ENCODE results near the gene GHR.

GHR gene

GRCh38 chr5:42516282-42517042 lies 93.2 kb downstream of the GHR start:
- no peak for DNase-seq (ENCODE audit: low read depth, low spot score)

DNA sequence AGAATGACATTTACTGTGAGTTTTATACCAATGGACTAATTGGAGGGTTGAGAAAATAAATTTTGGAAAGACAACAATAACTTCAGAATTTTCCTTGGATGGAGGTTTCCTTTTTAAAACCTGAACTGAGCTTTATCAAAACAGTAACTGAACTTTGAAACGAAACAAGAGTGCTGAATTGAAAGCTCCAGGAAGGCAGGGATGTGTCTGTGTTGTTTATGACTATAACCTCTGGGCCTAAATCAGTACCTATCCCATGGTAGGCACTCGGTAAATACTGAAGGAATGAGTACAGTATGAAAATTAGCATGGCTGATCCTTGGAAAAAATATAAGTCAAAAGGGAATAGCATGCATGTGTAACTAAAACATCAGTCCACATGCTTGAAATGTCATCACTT lies 93.9 kb downstream of the GHR start:
- DNase-seq (ENCODE audit: low read depth, low spot score) = no peak

GRCh38 chr5:42518595-42519221 lies 95.5 kb downstream of the GHR start:
- DNase-seq (ENCODE audit: low read depth, low spot score) = no peak

GRCh38 chr5:42520203-42520602 lies 97.0 kb downstream of the GHR start:
- DNase-seq (ENCODE audit: low read depth, low spot score) = no peak

DNA sequence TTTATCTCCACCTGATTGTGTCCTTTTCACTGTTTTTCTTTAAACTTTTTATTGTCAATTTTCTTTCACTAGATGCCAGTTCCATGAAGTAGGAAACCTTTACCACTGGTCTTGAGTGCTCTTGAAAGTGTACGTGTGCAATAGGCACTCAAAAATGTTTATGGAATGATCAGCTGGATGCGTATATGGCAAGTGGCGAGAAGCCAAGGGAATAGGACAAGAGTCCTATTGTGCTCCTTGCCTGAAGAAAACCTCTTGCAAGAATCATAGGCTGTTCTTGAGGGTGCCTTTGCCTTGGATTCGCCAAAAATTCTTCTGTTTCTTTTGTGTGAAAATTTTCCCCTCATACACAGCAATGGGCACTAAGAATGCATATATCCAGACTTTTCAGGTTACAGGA lies 97.7 kb downstream of the GHR start:
- no peak for DNase-seq (ENCODE audit: low read depth, low spot score)

- no peak for DNase-seq (ENCODE audit: low read depth, low spot score)
Measured at GRCh38 chr5:42521406-42521805, 98.2 kb downstream of the GHR start.

DNA sequence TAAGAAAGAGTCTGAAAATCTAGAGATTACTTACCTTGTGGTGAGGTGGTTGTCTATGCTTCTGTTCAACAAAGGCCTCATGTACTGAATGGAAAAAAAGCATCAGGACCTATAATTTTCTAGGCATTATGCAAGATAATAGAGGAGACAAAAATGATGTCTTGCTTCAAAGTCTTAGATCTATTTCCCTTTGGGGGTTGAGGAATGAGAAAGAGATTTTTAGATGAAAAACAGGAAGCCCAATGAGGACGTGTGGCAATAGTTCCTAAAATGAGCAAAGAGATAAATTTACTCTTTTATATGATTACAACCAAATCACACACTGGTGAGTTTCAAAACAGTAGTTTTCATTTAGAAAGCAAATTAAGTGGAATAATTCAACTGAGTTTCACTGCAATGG lies 99.5 kb downstream of the GHR start:
- DNase-seq (ENCODE audit: low read depth, low spot score) = no peak

GRCh38 chr5:42526179-42526578 lies 102.9 kb downstream of the GHR start:
- DNase-seq (ENCODE audit: low read depth, low spot score) = no peak

- no peak for DNase-seq (ENCODE audit: low read depth, low spot score)
Measured at GRCh38 chr5:42531611-42532010, 108.4 kb downstream of the GHR start.

DNA sequence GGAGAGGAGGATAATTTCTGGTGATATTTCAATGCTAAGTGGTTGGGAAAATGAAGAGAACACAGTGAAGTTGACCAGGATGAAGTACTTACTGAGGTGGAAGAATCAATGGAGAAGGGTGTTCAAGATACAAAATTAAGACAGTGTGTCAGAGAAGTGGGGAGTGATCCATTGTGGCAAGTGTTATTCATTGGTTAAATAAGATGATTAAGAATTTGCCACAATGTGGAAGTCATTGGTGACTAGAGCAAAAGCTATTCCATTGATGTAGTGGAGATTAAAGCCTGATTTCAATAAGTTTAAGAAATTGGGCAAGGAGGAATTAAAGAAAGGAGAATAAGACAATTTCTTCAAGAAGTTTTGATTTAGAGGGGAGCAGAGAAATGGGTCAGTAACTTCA lies 118.9 kb downstream of the GHR start:
- no peak for DNase-seq (ENCODE audit: low read depth, low spot score)

- no peak for DNase-seq (ENCODE audit: low read depth, low spot score)
Measured at GRCh38 chr5:42543774-42544173, 120.5 kb downstream of the GHR start.

DNA sequence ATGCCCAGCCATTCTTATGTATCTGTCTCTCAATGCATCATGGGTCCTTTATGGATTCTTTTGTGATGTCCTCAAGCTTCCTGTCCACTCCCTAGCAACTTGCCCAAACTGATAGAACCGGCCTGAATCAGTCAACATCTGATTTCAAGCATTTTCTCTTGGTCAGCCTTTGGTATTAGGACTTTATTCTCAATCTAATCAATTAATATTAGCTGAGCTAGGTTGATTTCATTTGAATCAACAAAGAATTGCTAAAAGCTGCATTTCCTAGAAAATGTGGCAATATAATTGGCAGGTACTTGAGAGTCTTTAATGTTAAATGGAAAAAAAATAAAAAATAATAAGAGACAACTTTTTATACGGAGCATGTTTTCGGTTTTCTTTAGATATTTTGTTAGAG lies 121.8 kb downstream of the GHR start:
- DNase-seq (ENCODE audit: low read depth, low spot score) = no peak

GRCh38 chr5:42547141-42547540 lies 123.9 kb downstream of the GHR start:
- DNase-seq (ENCODE audit: low read depth, low spot score) = no peak

GRCh38 chr5:42547894-42548293 lies 124.7 kb downstream of the GHR start:
- no peak for DNase-seq (ENCODE audit: low read depth, low spot score)

DNA sequence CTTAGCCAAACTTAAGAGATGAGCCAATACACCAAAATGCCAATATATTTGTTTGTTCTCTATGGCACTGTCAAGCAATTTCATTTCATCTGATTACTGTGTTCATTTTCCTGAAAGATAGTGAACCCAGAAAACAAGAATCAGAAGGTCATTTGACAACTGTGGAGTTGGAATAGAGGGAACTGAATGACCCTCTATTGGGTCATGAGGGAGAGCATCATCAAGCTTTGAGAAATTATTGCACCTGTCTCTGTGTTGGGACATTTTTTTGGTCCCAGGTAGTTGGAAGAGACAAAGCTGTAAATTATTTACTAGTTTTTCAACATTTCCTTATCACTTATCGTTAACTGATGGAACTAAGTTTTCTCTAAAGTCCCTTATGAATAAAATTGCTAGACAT lies 129.4 kb downstream of the GHR start:
- DNase-seq (ENCODE audit: low read depth, low spot score) = no peak

GRCh38 chr5:42553461-42553860 lies 130.2 kb downstream of the GHR start:
- no peak for DNase-seq (ENCODE audit: low read depth, low spot score)

DNA sequence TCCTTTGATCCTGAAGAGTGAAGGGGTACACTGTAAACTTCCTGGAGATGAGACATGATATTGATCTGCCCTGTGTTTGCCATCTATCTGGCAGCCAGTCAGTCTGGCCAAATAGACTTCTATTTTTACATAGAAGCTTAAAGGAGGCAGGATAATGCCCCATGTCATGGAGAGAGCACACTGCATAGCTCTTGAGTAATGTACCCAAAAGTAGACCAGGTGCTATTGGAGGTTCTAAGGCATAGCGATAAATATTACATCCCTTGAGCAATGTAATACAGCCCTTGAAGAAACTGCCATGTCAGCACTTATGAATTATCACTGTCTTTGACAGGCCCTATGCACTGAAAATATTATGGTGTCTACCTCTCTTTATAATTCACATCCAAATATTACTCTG lies 131.8 kb downstream of the GHR start:
- no peak for DNase-seq (ENCODE audit: low read depth, low spot score)

- no peak for DNase-seq (ENCODE audit: low read depth, low spot score)
Measured at GRCh38 chr5:42555797-42556196, 132.6 kb downstream of the GHR start.

DNA sequence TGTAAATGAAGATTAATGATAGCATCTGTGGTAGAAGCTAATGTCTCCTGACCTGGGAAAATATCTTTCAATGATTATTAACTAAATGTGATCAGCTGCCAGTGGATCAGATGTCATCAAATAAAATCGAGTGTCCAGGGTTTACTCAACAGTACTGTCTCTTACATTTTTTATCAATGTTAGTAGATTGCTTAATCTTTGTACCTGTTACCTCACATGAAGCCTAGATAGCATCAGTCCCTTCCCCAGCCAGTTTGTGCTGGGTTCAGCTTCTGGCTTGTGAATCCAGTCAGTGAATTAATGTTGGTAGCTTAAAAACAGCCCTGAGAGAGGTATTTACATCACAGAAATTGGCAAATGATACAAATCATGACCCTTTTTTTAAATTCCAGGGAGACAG lies 134.4 kb downstream of the GHR start:
- no peak for DNase-seq (ENCODE audit: low read depth, low spot score)

GRCh38 chr5:42561656-42562055 lies 138.4 kb downstream of the GHR start:
- DNase-seq (ENCODE audit: low read depth, low spot score) = no peak

GRCh38 chr5:42564689-42565356 lies 141.6 kb downstream of the GHR start:
- no peak for DNase-seq (ENCODE audit: low read depth, low spot score)

GRCh38 chr5:42566652-42567295 lies 143.5 kb downstream of the GHR start:
- no peak for DNase-seq (ENCODE audit: low read depth, low spot score)

- DNase-seq (ENCODE audit: low read depth, low spot score) = no peak
Measured at GRCh38 chr5:42569325-42569724, 146.1 kb downstream of the GHR start.
